Ecto neural progenitor cell (in vitro differentiated cells): ENCODE measurements around the gene ZBTB22.
A peak's percentile ranks its signal among the peaks of the same experiment; 100 is the strongest.
"Not testable (repeated sequence)": the region's sequence is repeated elsewhere in the genome, so short reads cannot be mapped to it uniquely, and the experiment has no call there.

Source experiments
- DNase-seq: peaks from one replicate; pipeline ENCODE4 v3.0.0-alpha.2; 2018; ENCODE audit warnings: low spot score

ZBTB22 gene

GRCh38 chr6:33301877-33302276, 15.7 kb downstream of the ZBTB22 start:
- DNase-seq = no peak

GRCh38 chr6:33299237-33299944, 18.2 kb downstream of the ZBTB22 start:
- DNase-seq = peak; percentile 89

- no peak for DNase-seq
These were observed 18.7 kb downstream of the ZBTB22 start, which contains the start of gene RGL2 for GRCh38 chr6:33298773-33299236. TSS of gene RGL2 (minus strand) at chr6:33298942. CDS start at chr6:33298610, 332 bp downstream.

GRCh38 chr6:33297956-33298772, 19.4 kb downstream of the ZBTB22 start:
- DNase-seq = peak; percentile 82

- peak; percentile 79 for DNase-seq
These were observed 20.1 kb downstream of the ZBTB22 start for GRCh38 chr6:33297406-33297955.

- DNase-seq = no peak
These were observed 20.6 kb downstream of the ZBTB22 start for GRCh38 chr6:33296797-33297405.

GRCh38 chr6:33295621-33296369, 21.7 kb downstream of the ZBTB22 start:
- no peak for DNase-seq

GRCh38 chr6:33294086-33294823, 23.3 kb downstream of the ZBTB22 start:
- no peak for DNase-seq

GRCh38 chr6:33292996-33293682, 24.4 kb downstream of the ZBTB22 start:
- no peak for DNase-seq

- DNase-seq = no peak
These were observed 27.1 kb downstream of the ZBTB22 start for GRCh38 chr6:33290459-33290858.

GRCh38 chr6:33289784-33290315, 27.7 kb downstream of the ZBTB22 start:
- DNase-seq = no peak

- peak; percentile 83 for DNase-seq
These were observed 28.4 kb downstream of the ZBTB22 start, which contains the start of the genes PFDN6 and WDR46 for GRCh38 chr6:33288921-33289783. TSS of gene PFDN6 (plus strand) at chr6:33289601. CDS start at chr6:33289857, 256 bp downstream. TSS of gene WDR46 (minus strand) at chr6:33289239. CDS start at chr6:33289170, 69 bp downstream.

- DNase-seq = no peak
These were observed 29.2 kb downstream of the ZBTB22 start for GRCh38 chr6:33288141-33288920.

GRCh38 chr6:33286946-33287914, 30.3 kb downstream of the ZBTB22 start:
- no peak for DNase-seq

- not testable (repeated sequence) for DNase-seq
These were observed 32.3 kb downstream of the ZBTB22 start for GRCh38 chr6:33285214-33285613.

- no peak for DNase-seq
These were observed 37.0 kb downstream of the ZBTB22 start for GRCh38 chr6:33280539-33280938.
